HG03135 (cell line): ENCODE data around the gene RTN4.

Source experiments
- ATAC-seq: cut with Tn5 transposase; IDR thresholded peaks from one replicate; pipeline ENCODE4 v1.9.1; 2021; ENCODE audit warnings: mild to moderate bottlenecking, moderate library complexity; ENCODE audit not compliant: unreplicated experiment

RTN4 gene

GRCh38 chr2:54975598-54976492 is 74.4 kb downstream of the RTN4 start:
- ATAC-seq: no peak

- no peak for ATAC-seq
These were observed 75.1 kb downstream of the RTN4 start for GRCh38 chr2:54975175-54975574.

GRCh38 chr2:54969940-54970338 is 80.3 kb downstream of the RTN4 start:
- no peak for ATAC-seq

- ATAC-seq: no peak
These were observed 80.8 kb downstream of the RTN4 start for GRCh38 chr2:54969295-54969939.

- no peak for ATAC-seq
These were observed 81.6 kb downstream of the RTN4 start for GRCh38 chr2:54968561-54969218.

- ATAC-seq: no peak
These were observed 82.4 kb downstream of the RTN4 start for GRCh38 chr2:54967759-54968365.

GRCh38 chr2:54967269-54967668 is 83.0 kb downstream of the RTN4 start:
- no peak for ATAC-seq

GRCh38 chr2:54966837-54967236 is 83.4 kb downstream of the RTN4 start:
- no peak for ATAC-seq

- no peak for ATAC-seq
These were observed 84.0 kb downstream of the RTN4 start for GRCh38 chr2:54966165-54966832.

- ATAC-seq: no peak
These were observed 84.8 kb downstream of the RTN4 start for GRCh38 chr2:54965425-54965824.

- ATAC-seq: no peak
These were observed 85.4 kb downstream of the RTN4 start for GRCh38 chr2:54964816-54965215.

- no peak for ATAC-seq
These were observed 86.0 kb downstream of the RTN4 start for GRCh38 chr2:54964271-54964670.

GRCh38 chr2:54963476-54963875 is 86.8 kb downstream of the RTN4 start:
- no peak for ATAC-seq

GRCh38 chr2:54962935-54963440 is 87.3 kb downstream of the RTN4 start:
- no peak for ATAC-seq

GRCh38 chr2:54962511-54962910 is 87.7 kb downstream of the RTN4 start:
- no peak for ATAC-seq

GRCh38 chr2:54960164-54960563 is 90.1 kb downstream of the RTN4 start:
- ATAC-seq: no peak

GRCh38 chr2:54958717-54959371 is 91.4 kb downstream of the RTN4 start:
- ATAC-seq: no peak

- no peak for ATAC-seq
These were observed 92.8 kb downstream of the RTN4 start for GRCh38 chr2:54957321-54957999.

- no peak for ATAC-seq
These were observed 94.1 kb downstream of the RTN4 start for GRCh38 chr2:54956111-54956627.
